H1 (cell line): ENCODE data around the gene PTPN7. TPM values are rescaled to one million over a fixed set of nuclear protein-coding genes. Genes with fewer than 3 reads are reported as not detected.

ENCODE experiments used
- CTCF ChIA-PET: fragments of 300-600 bp; sonication (Branson Sonifier 250); formaldehyde crosslinking; loops from one replicate; lab custom pipeline; 2021; ENCODE audit not compliant: partially characterized antibody; lab: Charles Lee
- POLR2A ChIA-PET: fragments of 300-600 bp; sonication (Branson Sonifier 250); formaldehyde crosslinking; loops from one replicate; lab custom pipeline; 2021; ENCODE audit warnings: inconsistent platforms; ENCODE audit not compliant: partially characterized antibody; lab: Charles Lee
- DNase-seq, 2 experiments: peaks; one replicate each; pipeline versions ENCODE4 v3.0.0 to v3.0.0-alpha.2; 2010 to 2022; ENCODE audit warnings: low spot score in 2 of 2, low read depth in 1 of 2, mixed read lengths in 1 of 2
- FAIRE-seq: peaks from 2 replicates; lab custom pipeline; 2011; peaks lifted over from hg19 to GRCh38; lab: Jason Lieb, UNC
- H2AFZ ChIP-seq: 2 replicates; pipeline ENCODE4 v1.8.1; 2012; ENCODE audit warnings: low read length, inconsistent platforms
- H2AK5ac ChIP-seq: 2 replicates; pipeline ENCODE4 v1.6.1; 2013; ENCODE audit warnings: low read depth, low read length
- H2BK120ac ChIP-seq: replicated peaks from 2 replicates; pipeline ENCODE3; 2013; ENCODE audit warnings: low read depth, low read length, inconsistent platforms
- H2BK12ac ChIP-seq: 2 replicates; pipeline ENCODE4 v1.6.1; 2013; ENCODE audit warnings: low read depth, low read length
- H2BK15ac ChIP-seq: 2 replicates; pipeline ENCODE4 v1.6.1; 2013; ENCODE audit warnings: low read length
- H2BK20ac ChIP-seq: 2 replicates; pipeline ENCODE4 v1.6.1; 2013; ENCODE audit warnings: low read length
- H2BK5ac ChIP-seq: 2 replicates; pipeline ENCODE4 v1.6.1; 2013; ENCODE audit warnings: low read depth, low read length
- H3K14ac ChIP-seq: 2 replicates; pipeline ENCODE4 v1.6.1; 2013; ENCODE audit warnings: inconsistent platforms; ENCODE audit not compliant: insufficient read length
- H3K18ac ChIP-seq: 2 replicates; pipeline ENCODE4 v1.6.1; 2013; ENCODE audit warnings: low read length; ENCODE audit errors: extremely low read depth
- H3K23ac ChIP-seq: 2 replicates; pipeline ENCODE4 v1.6.1; 2013; ENCODE audit warnings: inconsistent platforms; ENCODE audit not compliant: insufficient read length
- H3K23me2 ChIP-seq: 2 replicates; pipeline ENCODE4 v1.6.1; 2013; ENCODE audit warnings: low read depth, low read length
- H3K27ac ChIP-seq: 2 replicates; pipeline ENCODE4 v1.6.1; 2011; ENCODE audit warnings: low read depth, low read length, inconsistent platforms
- H3K27me3 ChIP-seq, 4 experiments: replicated peaks in 1 of 4; 1 replicate in 1 of 4; 2 replicates in 3 of 4; pipeline versions ENCODE4 v1.6.1 to v1.8.1; 2011 to 2013; ENCODE audit warnings: low read length in 3 of 4, mild to moderate bottlenecking in 3 of 4, inconsistent platforms in 2 of 4, mixed read lengths in 2 of 4, moderate library complexity in 1 of 4; ENCODE audit not compliant: control insufficient read depth in 3 of 4, insufficient read depth in 3 of 4; ENCODE audit errors: extremely low read depth in 1 of 4
- H3K36me3 ChIP-seq, 4 experiments: 2 replicates each; pipeline versions ENCODE4 v1.6.1 to v1.8.1; 2011 to 2013; ENCODE audit warnings: mild to moderate bottlenecking in 4 of 4, low read length in 3 of 4, moderate library complexity in 2 of 4, control low read depth in 1 of 4, inconsistent platforms in 1 of 4; ENCODE audit not compliant: insufficient read depth in 4 of 4, control insufficient read depth in 2 of 4
- H3K4ac ChIP-seq: replicated peaks from 2 replicates; pipeline ENCODE3; 2013; ENCODE audit warnings: low read length, low read depth, mixed read lengths, inconsistent platforms; ENCODE audit not compliant: insufficient read length
- H3K4me1 ChIP-seq, 4 experiments: replicated peaks in 1 of 4; 1 replicate in 1 of 4; 2 replicates in 3 of 4; pipeline versions ENCODE4 v1.6.1 to v1.8.1; 2011 to 2013; ENCODE audit warnings: low read length in 3 of 4, inconsistent platforms in 2 of 4, mixed read lengths in 1 of 4; ENCODE audit not compliant: insufficient read depth in 4 of 4, control insufficient read depth in 3 of 4
- H3K4me2 ChIP-seq, 2 experiments: 2 replicates each; pipeline versions ENCODE4 v1.6.1 to v1.8.1; 2011 to 2013; ENCODE audit warnings: low read depth in 2 of 2, low read length in 2 of 2, control low read depth in 1 of 2, inconsistent platforms in 1 of 2, mild to moderate bottlenecking in 1 of 2; ENCODE audit not compliant: insufficient read depth in 1 of 2
- H3K4me3 ChIP-seq, 4 experiments: fragments of 200-600, 300-600 bp in 1 of 4; sonication (generic), shearing (Covaris generic), sonication (Bioruptor Twin) in 1 of 4; 2 replicates each; pipeline versions ENCODE4 v1.5.1 to v1.8.1; 2011 to 2016; ENCODE audit warnings: low read length in 4 of 4, low read depth in 3 of 4, control low read depth in 2 of 4, inconsistent platforms in 2 of 4, mild to moderate bottlenecking in 2 of 4, mixed read lengths in 1 of 4, moderate library complexity in 1 of 4; ENCODE audit not compliant: insufficient read depth in 2 of 4; ENCODE audit errors: extremely low read depth in 1 of 4
- H3K56ac ChIP-seq: replicated peaks from 2 replicates; pipeline ENCODE3; 2013; ENCODE audit warnings: low read depth, mild to moderate bottlenecking, mixed read lengths, low read length, inconsistent platforms; ENCODE audit not compliant: insufficient read length
- H3K79me1 ChIP-seq: 2 replicates; pipeline ENCODE4 v1.6.1; 2013; ENCODE audit warnings: low read depth, low read length, control low read depth
- H3K79me2 ChIP-seq, 2 experiments: 2 replicates each; pipeline versions ENCODE4 v1.6.1 to v1.8.1; 2012 to 2013; ENCODE audit warnings: low read length in 2 of 2, mild to moderate bottlenecking in 2 of 2, inconsistent platforms in 1 of 2; ENCODE audit not compliant: insufficient read depth in 2 of 2, control insufficient read depth in 1 of 2
- H3K9ac ChIP-seq, 4 experiments: replicated peaks in 1 of 4; 1 replicate in 1 of 4; 2 replicates in 3 of 4; pipeline versions ENCODE4 v1.6.1 to v1.8.1; 2011 to 2013; ENCODE audit warnings: low read depth in 3 of 4, low read length in 3 of 4, control low read depth in 2 of 4, mild to moderate bottlenecking in 2 of 4, moderate library complexity in 2 of 4, inconsistent platforms in 1 of 4; ENCODE audit errors: extremely low read depth in 1 of 4
- H3K9me3 ChIP-seq, 2 experiments: 2 replicates each; pipeline versions ENCODE4 v1.6.1 to v1.8.1; 2012 to 2013; ENCODE audit warnings: mild to moderate bottlenecking in 2 of 2, moderate library complexity in 2 of 2, control low read depth in 1 of 2, inconsistent platforms in 1 of 2, low read depth in 1 of 2, low read length in 1 of 2, mixed read lengths in 1 of 2; ENCODE audit not compliant: insufficient read depth in 2 of 2
- H4K20me1 ChIP-seq, 2 experiments: replicated peaks in 1 of 2; 2 replicates each; pipeline versions ENCODE3 to v1.8.1; 2011 to 2013; ENCODE audit warnings: inconsistent platforms in 2 of 2, low read length in 2 of 2, mild to moderate bottlenecking in 1 of 2; ENCODE audit not compliant: insufficient read depth in 2 of 2, control insufficient read depth in 1 of 2
- H4K5ac ChIP-seq: 2 replicates; pipeline ENCODE4 v1.6.1; 2013; ENCODE audit warnings: low read length, low read depth, mixed read lengths, inconsistent platforms; ENCODE audit not compliant: insufficient read length
- H4K8ac ChIP-seq: 2 replicates; pipeline ENCODE4 v1.8.0; 2013; ENCODE audit warnings: mild to moderate bottlenecking, moderate library complexity, low read length, inconsistent platforms; ENCODE audit not compliant: insufficient read depth; ENCODE audit errors: extremely low read depth
- H4K91ac ChIP-seq: replicated peaks from 2 replicates; pipeline ENCODE3; 2013; ENCODE audit warnings: low read length, mixed read lengths, inconsistent platforms; ENCODE audit not compliant: insufficient read length
- CHD2 ChIP-seq: IDR thresholded peaks from 2 replicates; pipeline ENCODE4 v1.6.1; 2012; ENCODE audit warnings: low read length, improper control_type of control experiment
- CTBP2 ChIP-seq: IDR thresholded peaks from 2 replicates; pipeline ENCODE4 v1.7.0; 2011; ENCODE audit warnings: borderline replicate concordance, mild to moderate bottlenecking, moderate library complexity, mixed read lengths, low read length; ENCODE audit not compliant: insufficient read depth, insufficient read length
- JUN ChIP-seq: IDR thresholded peaks from 2 replicates; pipeline ENCODE4 v1.6.1; 2011; ENCODE audit warnings: low read depth, mild to moderate bottlenecking, improper control_type of control experiment, low read length
- KDM4A ChIP-seq: IDR thresholded peaks from one replicate; pipeline ENCODE4 v1.7.1; 2012; ENCODE audit warnings: low read depth, mild to moderate bottlenecking, moderate library complexity, low read length, inconsistent platforms; ENCODE audit not compliant: severe bottlenecking
- NRF1 ChIP-seq: IDR thresholded peaks from 2 replicates; pipeline ENCODE4 v1.6.1; 2011; ENCODE audit warnings: mild to moderate bottlenecking, low read depth, low read length, improper control_type of control experiment
- RXRA ChIP-seq: IDR thresholded peaks from 2 replicates; pipeline ENCODE4 v1.6.1; 2011; ENCODE audit warnings: low read depth, mild to moderate bottlenecking, low read length, moderate library complexity; ENCODE audit not compliant: insufficient read depth
- SIX5 ChIP-seq: IDR thresholded peaks from 2 replicates; pipeline ENCODE4 v1.6.1; 2011; ENCODE audit warnings: mild to moderate bottlenecking, low read depth, low read length
- SP1 ChIP-seq: IDR thresholded peaks from 2 replicates; pipeline ENCODE4 v1.6.1; 2011; ENCODE audit warnings: low read depth, low read length
- SP4 ChIP-seq: IDR thresholded peaks from 2 replicates; pipeline ENCODE4 v1.6.1; 2012; ENCODE audit warnings: low read length, inconsistent platforms
- TAF1 ChIP-seq: IDR thresholded peaks from 2 replicates; pipeline ENCODE4 v1.6.1; 2011; ENCODE audit warnings: mild to moderate bottlenecking, low read depth, low read length
- TBP ChIP-seq: IDR thresholded peaks from 2 replicates; pipeline ENCODE4 v1.6.1; 2011; ENCODE audit warnings: low read depth, low read length, improper control_type of control experiment
- WGBS, 2 experiments: shearing (Covaris generic) in 1 of 2; methylation state at CpG; one replicate each; pipeline versions ENCODE4 v1.1.6 to v1.1.7; 2013 to 2015; ENCODE audit warnings: low lambda C conversion rate in 2 of 2, mixed read lengths in 2 of 2, inconsistent platforms in 1 of 2, low coverage in 1 of 2, missing lambda C conversion rate in 1 of 2; ENCODE audit not compliant: insufficient replicate concordance in 2 of 2, insufficient coverage in 1 of 2, insufficient read length in 1 of 2; ENCODE audit errors: extremely low coverage in 1 of 2, missing lambda C conversion rate in 1 of 2; 5-methylcytosine and 5-hydroxymethylcytosine counted together
- polyA plus RNA-seq, 7 experiments: library from polyadenylated mRNA; depleted of rRNA in 3 of 7; stranded (reverse) in 5 of 7; unstranded in 2 of 7; fragments of >200 nt in 5 of 7; fragments of 200-250 nt in 2 of 7; gene quantifications; 1 replicate in 5 of 7; 2 replicates in 1 of 7; 4 replicates in 1 of 7; pipeline versions ENCODE4 v1.2.1 to v1.2.3, GENCODE V29; 2011 to 2013; ENCODE audit warnings: missing spikeins in 2 of 7, mixed read lengths in 2 of 7
- total RNA-seq: library from RNA; stranded (reverse); fragmentation: NEBNext Ultra II Directional; extraction: Animal tissue kit (Norgen Biotek cat#: 25700); gene quantifications from 2 replicates; pipeline ENCODE4 v1.2.1, GENCODE V29; 2021
- TF ChIP-seq, protein P1 (sequence below), 3 experiments: IDR thresholded peaks; 1 replicate in 2 of 3; 2 replicates in 1 of 3; pipeline versions ENCODE4 v1.5.1 to v1.6.1; 2011; ENCODE audit warnings: low read length in 3 of 3, mild to moderate bottlenecking in 3 of 3, inconsistent platforms in 2 of 3, low read depth in 1 of 3, moderate library complexity in 1 of 3; ENCODE audit not compliant: insufficient read depth in 1 of 3; ENCODE audit errors: control extremely low read depth in 1 of 3

The PTPN7 gene
- total and polyA plus RNA-seq, 2 of the 8 experiments (the other 6 are each of a cell fraction or from before 2014, with no cell fraction given), result 0.20 TPM; not detected in 1

DNA sequence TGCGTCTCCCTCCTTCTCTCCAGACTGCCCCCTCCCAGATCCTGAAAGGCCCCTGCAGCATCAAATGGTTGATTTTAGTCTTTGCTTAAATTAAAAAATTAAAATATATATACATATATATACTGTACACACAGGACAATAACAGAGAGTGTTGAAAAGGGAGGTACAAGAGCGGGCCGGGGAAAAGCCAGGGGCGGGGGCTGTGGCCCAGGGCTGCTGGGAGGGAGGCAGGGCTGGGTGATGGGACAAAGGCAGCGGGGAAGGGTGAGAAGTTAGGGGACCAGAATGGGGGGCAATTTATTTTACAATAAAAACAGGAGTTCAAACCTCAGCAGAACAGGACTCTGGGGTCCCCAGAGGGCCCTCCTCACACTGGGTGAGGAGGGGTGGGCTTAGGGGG lies 26.4 kb downstream of the PTPN7 start:
- FAIRE-seq, result no peak
- Histone ChIP-seq H3K4me3 (no peak overlapping the region), H2BK20ac (no peak overlapping the region), H3K9ac (no peak overlapping the region), H3K27me3 (no peaks in the 10 kb centered on the region; a peak in 1 of 7 replicates), H2BK12ac (no peak overlapping the region), H3K4me2 (no peak overlapping the region), H3K36me3 (peaks cover 3 to 32% (median 10%) of the 10 kb centered on the region in 4 experiments; a peak in 5 of 8 replicates), H4K8ac (no peak overlapping the region; the same call in 1 of the 2 replicates), H3K56ac (no peak overlapping the region), H4K91ac (no peak overlapping the region), H3K79me1 (no peaks in the 10 kb centered on the region), H2BK120ac (no peak overlapping the region), H4K20me1 (peaks cover 0 to 8% of the 10 kb centered on the region in 2 experiments), H2AFZ (no peak overlapping the region), H4K5ac (no peak overlapping the region), H3K4me1 (peaks cover 0 to 11% (median 4%) of the 10 kb centered on the region in 4 experiments; a peak in 3 of 7 replicates), H3K4ac (no peak overlapping the region), H3K14ac (no peak overlapping the region), H3K18ac (no peak overlapping the region), H3K9me3 (no peaks in the 10 kb centered on the region), H2BK5ac (no peak overlapping the region), H3K27ac (no peak overlapping the region), H2AK5ac (no peak overlapping the region), H3K79me2 (peaks cover 0 to 9% of the 10 kb centered on the region in 2 experiments; a peak in 2 of 4 replicates), H2BK15ac (no peak overlapping the region), H3K23ac (no peak overlapping the region), H3K23me2 (no peaks in the 10 kb centered on the region)
- 92% methylated on average over 5 of the region's 5 CpGs; no CpG with 5 or more reads in 1 of the 2 experiments for WGBS, 2 experiments
- POLR2A ChIA-PET, result interaction anchor here (1.1 to 1.6 kb wide), 2 partner anchors 11 to 126 kb away, joined by 4 to 5 read pairs; partner anchors contain the start of gene GPR37L1
- CTCF ChIA-PET, result interaction anchor here (0.5 to 29.2 kb wide), 15 partner anchors 9 to 193 kb away, joined by 3 to 1014 read pairs (median 4); partner anchors contain the start of genes ELF3 and GPR37L1
- no peak for DNase-seq
- TF ChIP-seq NRF1 (no peak), JUN (no peak), TAF1 (no peak), KDM4A (no peak), TBP (no peak), CTBP2 (no peak), SP1 (no peak), SIX5 (no peak), RXRA (no peak), SP4 (no peak), CHD2 (no peak)
- TF ChIP-seq, protein P1, sequence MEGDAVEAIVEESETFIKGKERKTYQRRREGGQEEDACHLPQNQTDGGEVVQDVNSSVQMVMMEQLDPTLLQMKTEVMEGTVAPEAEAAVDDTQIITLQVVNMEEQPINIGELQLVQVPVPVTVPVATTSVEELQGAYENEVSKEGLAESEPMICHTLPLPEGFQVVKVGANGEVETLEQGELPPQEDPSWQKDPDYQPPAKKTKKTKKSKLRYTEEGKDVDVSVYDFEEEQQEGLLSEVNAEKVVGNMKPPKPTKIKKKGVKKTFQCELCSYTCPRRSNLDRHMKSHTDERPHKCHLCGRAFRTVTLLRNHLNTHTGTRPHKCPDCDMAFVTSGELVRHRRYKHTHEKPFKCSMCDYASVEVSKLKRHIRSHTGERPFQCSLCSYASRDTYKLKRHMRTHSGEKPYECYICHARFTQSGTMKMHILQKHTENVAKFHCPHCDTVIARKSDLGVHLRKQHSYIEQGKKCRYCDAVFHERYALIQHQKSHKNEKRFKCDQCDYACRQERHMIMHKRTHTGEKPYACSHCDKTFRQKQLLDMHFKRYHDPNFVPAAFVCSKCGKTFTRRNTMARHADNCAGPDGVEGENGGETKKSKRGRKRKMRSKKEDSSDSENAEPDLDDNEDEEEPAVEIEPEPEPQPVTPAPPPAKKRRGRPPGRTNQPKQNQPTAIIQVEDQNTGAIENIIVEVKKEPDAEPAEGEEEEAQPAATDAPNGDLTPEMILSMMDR (IDR thresholded peaks at IDR 0.05; ENCODE audit: control extremely low read depth in 1 of 3, insufficient read depth in 1 of 3, low read depth in 1 of 3, low read length in 3 of 3), result no peak
